Breast epithelium (tissue), 4 donors: ENCODE data around the gene LZTS2. TPM values are rescaled to one million over a fixed set of nuclear protein-coding genes. Genes with fewer than 3 reads are reported as not detected.

Experiments
- DNase-seq, 2 donors: peaks; one replicate each; pipeline ENCODE4 v3.0.0-alpha.2; 2019; ENCODE audit warnings: low spot score in 2 of 2
- H3K27ac ChIP-seq, 2 donors: fragments of 200-600 bp; sonication (generic) in 1 of 2; one replicate each; pipeline ENCODE4 v1.5.1; 2016 to 2019; ENCODE audit warnings: mild to moderate bottlenecking in 1 of 2
- H3K27me3 ChIP-seq, 2 donors: fragments of 200-600 bp; sonication (generic) in 1 of 2; one replicate each; pipeline versions ENCODE4 v1.5.1 to v1.6.0; 2017 to 2019; ENCODE audit warnings: control low read depth in 1 of 2, mild to moderate bottlenecking in 1 of 2
- H3K36me3 ChIP-seq: fragments of 200-600 bp; one replicate; pipeline ENCODE4 v1.5.1; 2019
- H3K4me1 ChIP-seq, 2 donors: fragments of 200-600 bp; sonication (generic); one replicate each; pipeline ENCODE4 v1.5.1; 2016 to 2019; ENCODE audit warnings: control low read depth in 1 of 2
- H3K4me3 ChIP-seq, 3 donors: fragments of 200-600 bp; sonication (generic); 1 replicate in 2 of 3; 2 replicates in 1 of 3; pipeline ENCODE4 v1.5.1; 2016 to 2019; ENCODE audit warnings: mild to moderate bottlenecking in 3 of 3, moderate library complexity in 2 of 3
- H3K9me3 ChIP-seq, 2 donors: fragments of 200-600 bp; sonication (generic) in 1 of 2; one replicate each; pipeline ENCODE4 v1.5.1; 2016 to 2019; ENCODE audit warnings: control low read depth in 1 of 2
- CTCF ChIP-seq, 3 donors: fragments of 450-650 bp; IDR thresholded peaks; one replicate each; pipeline ENCODE4 v1.5.1; 2016 to 2017; ENCODE audit warnings: antibody characterized with exemption in 3 of 3, mild to moderate bottlenecking in 3 of 3, moderate library complexity in 3 of 3
- POLR2A ChIP-seq: fragments of 450-650 bp; IDR thresholded peaks from one replicate; pipeline ENCODE4 v1.6.1; 2016; ENCODE audit warnings: antibody characterized with exemption, mild to moderate bottlenecking, moderate library complexity
- POLR2AphosphoS5 ChIP-seq, 3 donors: sonication (generic); formaldehyde crosslinking; IDR thresholded peaks; one replicate each; pipeline ENCODE4 v1.6.1; 2017; ENCODE audit warnings: antibody characterized with exemption in 3 of 3
- intact Hi-C: fragments of 100-400 bp; cut with DNase I; formaldehyde crosslinking; loops from one replicate; pipeline ENCODE4 v1.15.1; 2023; ENCODE audit warnings: low total_unique reads
- total RNA-seq, 3 donors: library from RNA; depleted of rRNA; stranded (reverse); fragments of >200 nt; gene quantifications; one replicate each; pipeline ENCODE4 v1.1.0, GENCODE V29; 2016

LZTS2 gene
- total RNA-seq, 3 donors from 2014 or later = 44.0 to 67.5 (median 61.3) TPM

- TF ChIP-seq POLR2A (no peak), POLR2AphosphoS5 (IDR thresholded peaks at IDR 0.05) (no peak), CTCF (IDR thresholded peaks at IDR 0.05) (no peak)
- no peak for DNase-seq
- Histone ChIP-seq H3K4me1 (peaks cover 0 to 3% of the 10 kb centered on the region in 2 donors), H3K27me3 (no peaks in the 10 kb centered on the region), H3K9me3 (no peaks in the 10 kb centered on the region), H3K36me3 (no peaks in the 10 kb centered on the region), H3K4me3 (no peak overlapping the region), H3K27ac (no peak overlapping the region)
- intact Hi-C loops = loop anchor here (2.0 kb wide), 1 partner anchor 20 kb away; no protein-coding TSS in a partner anchor
Measured at GRCh38 chr10:101020427-101021075, 20.9 kb downstream of the LZTS2 start.

- H3K9me3 ChIP-seq = no peaks in the 10 kb centered on the region
- H3K27ac ChIP-seq = no peak overlapping the region
- TF ChIP-seq CTCF (IDR thresholded peaks at IDR 0.05) = no peak
- no peak for TF ChIP-seq POLR2AphosphoS5 (IDR thresholded peaks at IDR 0.05)
- TF ChIP-seq POLR2A = no peak
- no peaks in the 10 kb centered on the region for H3K36me3 ChIP-seq
- peaks cover 0 to 3% of the 10 kb centered on the region in 2 donors for H3K4me1 ChIP-seq
- intact Hi-C loops = loop anchor here (2.0 kb wide), 1 partner anchor 20 kb away; no protein-coding TSS in a partner anchor
- H3K27me3 ChIP-seq = no peaks in the 10 kb centered on the region
- H3K4me3 ChIP-seq = no peak overlapping the region
- no peak for DNase-seq
Measured at GRCh38 chr10:101021239-101021638, 21.6 kb downstream of the LZTS2 start.

- H3K4me3 ChIP-seq = no peak overlapping the region
- TF ChIP-seq POLR2A (no peak), CTCF (IDR thresholded peaks at IDR 0.05) (no peak), POLR2AphosphoS5 (IDR thresholded peaks at IDR 0.05) (no peak)
- H3K27me3 ChIP-seq = no peaks in the 10 kb centered on the region
- no peaks in the 10 kb centered on the region for H3K36me3 ChIP-seq
- peaks cover 0 to 3% of the 10 kb centered on the region in 2 donors for H3K4me1 ChIP-seq
- intact Hi-C loops = loop anchor here (2.0 kb wide), 1 partner anchor 19 kb away; no protein-coding TSS in a partner anchor
- no peaks in the 10 kb centered on the region for H3K9me3 ChIP-seq
- no peak overlapping the region for H3K27ac ChIP-seq
- DNase-seq = no peak
Measured at GRCh38 chr10:101021692-101022251, 22.2 kb downstream of the LZTS2 start.

- Histone ChIP-seq H3K27me3 (no peaks in the 10 kb centered on the region), H3K4me1 (peaks cover 0 to 3% of the 10 kb centered on the region in 2 donors), H3K27ac (no peak overlapping the region), H3K4me3 (no peak overlapping the region), H3K9me3 (no peaks in the 10 kb centered on the region), H3K36me3 (no peaks in the 10 kb centered on the region)
- TF ChIP-seq POLR2AphosphoS5 (IDR thresholded peaks at IDR 0.05) (no peak), POLR2A (no peak), CTCF (IDR thresholded peaks at IDR 0.05) (no peak)
- no peak for DNase-seq
- intact Hi-C loops = no loop called here
Measured at GRCh38 chr10:101022967-101023705, 23.5 kb downstream of the LZTS2 start.
